Stomach (tissue), 4 donors: ENCODE results near the gene CD79B.
"Not testable (repeated sequence)": the region's sequence is repeated elsewhere in the genome, so short reads cannot be mapped to it uniquely, and the experiment has no call there.

Experiments
- POLR2A ChIP-seq, 4 donors: fragments of 450-650 bp; IDR thresholded peaks; one replicate each; pipeline ENCODE4 v1.6.1; 2016; ENCODE audit warnings: antibody characterized with exemption in 4 of 4, control low read depth in 2 of 4, mild to moderate bottlenecking in 1 of 4, moderate library complexity in 1 of 4
- TF ChIP-seq, protein P1 (sequence below), 7 experiments: fragments of 450-650 bp in 4 of 7; fragments of 200-600 bp in 3 of 7; sonication (generic) in 3 of 7; IDR thresholded peaks; one replicate each; pipeline ENCODE4 v1.5.1; 2016 to 2019; ENCODE audit warnings: antibody characterized with exemption in 7 of 7, control low read depth in 2 of 7, mild to moderate bottlenecking in 1 of 7

DNA sequence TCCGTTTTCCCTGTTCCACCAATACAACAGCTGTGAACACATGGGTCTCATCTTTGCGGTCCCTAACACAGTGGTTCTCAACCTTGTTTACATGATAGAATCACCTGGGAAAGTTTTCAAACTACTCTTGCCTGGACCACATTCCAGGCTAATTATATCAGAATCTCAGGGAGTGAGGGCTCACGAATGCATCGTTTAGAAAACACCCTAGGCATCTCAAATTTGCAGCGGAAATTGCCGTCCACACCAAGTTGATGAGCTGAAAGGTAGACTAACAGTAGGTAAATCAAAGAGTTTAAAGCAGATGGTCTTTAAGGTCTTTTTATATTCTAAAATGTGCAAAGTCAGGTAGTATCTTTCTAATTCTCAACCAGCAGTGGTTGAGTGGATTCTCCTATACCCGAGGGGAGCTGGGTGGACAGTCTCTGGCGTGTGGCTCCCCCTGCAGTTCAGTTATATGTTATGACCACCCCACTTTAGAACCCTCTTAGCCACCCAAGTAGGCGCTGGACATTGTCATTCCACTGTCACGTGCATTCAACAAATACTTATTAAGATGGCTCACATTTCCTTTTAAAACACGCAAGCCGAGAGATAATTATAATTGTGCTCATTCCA, 24.9 kb downstream of the CD79B start:
- not testable (repeated sequence) for TF ChIP-seq POLR2A (IDR thresholded peaks at IDR 0.05)
- TF ChIP-seq, protein P1, sequence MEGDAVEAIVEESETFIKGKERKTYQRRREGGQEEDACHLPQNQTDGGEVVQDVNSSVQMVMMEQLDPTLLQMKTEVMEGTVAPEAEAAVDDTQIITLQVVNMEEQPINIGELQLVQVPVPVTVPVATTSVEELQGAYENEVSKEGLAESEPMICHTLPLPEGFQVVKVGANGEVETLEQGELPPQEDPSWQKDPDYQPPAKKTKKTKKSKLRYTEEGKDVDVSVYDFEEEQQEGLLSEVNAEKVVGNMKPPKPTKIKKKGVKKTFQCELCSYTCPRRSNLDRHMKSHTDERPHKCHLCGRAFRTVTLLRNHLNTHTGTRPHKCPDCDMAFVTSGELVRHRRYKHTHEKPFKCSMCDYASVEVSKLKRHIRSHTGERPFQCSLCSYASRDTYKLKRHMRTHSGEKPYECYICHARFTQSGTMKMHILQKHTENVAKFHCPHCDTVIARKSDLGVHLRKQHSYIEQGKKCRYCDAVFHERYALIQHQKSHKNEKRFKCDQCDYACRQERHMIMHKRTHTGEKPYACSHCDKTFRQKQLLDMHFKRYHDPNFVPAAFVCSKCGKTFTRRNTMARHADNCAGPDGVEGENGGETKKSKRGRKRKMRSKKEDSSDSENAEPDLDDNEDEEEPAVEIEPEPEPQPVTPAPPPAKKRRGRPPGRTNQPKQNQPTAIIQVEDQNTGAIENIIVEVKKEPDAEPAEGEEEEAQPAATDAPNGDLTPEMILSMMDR (IDR thresholded peaks at IDR 0.05), result not testable (repeated sequence)
